Brain pericyte (primary cell): ENCODE measurements around the gene KLHDC7B.
"Not testable (repeated sequence)": the region's sequence is repeated elsewhere in the genome, so short reads cannot be mapped to it uniquely, and the experiment has no call there.

Experiments
- DNase-seq: peaks from one replicate; pipeline ENCODE4 v3.0.0-alpha.2; 2012; ENCODE audit warnings: low read depth, low spot score

Gene KLHDC7B

GRCh38 chr22:50529897-50530579 is 15.7 kb upstream of the KLHDC7B start, which contains the start of gene TYMP:
Gene TYMP, minus strand, starts transcription at chr22:50530012. Its CDS starts 303 bp downstream, at chr22:50529709.
- DNase-seq, result no peak

GRCh38 chr22:50530580-50530876 is 15.2 kb upstream of the KLHDC7B start:
- no peak for DNase-seq

GRCh38 chr22:50530877-50531545 is 14.7 kb upstream of the KLHDC7B start:
- DNase-seq, result no peak

GRCh38 chr22:50531546-50531961 is 14.1 kb upstream of the KLHDC7B start:
- no peak for DNase-seq

- DNase-seq, result no peak
These were observed 13.6 kb upstream of the KLHDC7B start for GRCh38 chr22:50531962-50532674.

- DNase-seq, result no peak
These were observed 12.6 kb upstream of the KLHDC7B start for GRCh38 chr22:50532824-50533796.

GRCh38 chr22:50533856-50534711 is 11.6 kb upstream of the KLHDC7B start:
- DNase-seq, result not testable (repeated sequence)

- no peak for DNase-seq
These were observed 10.6 kb upstream of the KLHDC7B start for GRCh38 chr22:50535113-50535512.

GRCh38 chr22:50536226-50536625 is 9.5 kb upstream of the KLHDC7B start:
- no peak for DNase-seq

- no peak for DNase-seq
These were observed 7.9 kb upstream of the KLHDC7B start for GRCh38 chr22:50537765-50538164.

GRCh38 chr22:50540381-50540780 is 5.3 kb upstream of the KLHDC7B start:
- no peak for DNase-seq

- DNase-seq, result not testable (repeated sequence)
These were observed 4.1 kb upstream of the KLHDC7B start for GRCh38 chr22:50541667-50542026.

GRCh38 chr22:50542416-50542927 is 3.2 kb upstream of the KLHDC7B start:
- no peak for DNase-seq

- DNase-seq, result no peak
These were observed 1.5 kb upstream of the KLHDC7B start for GRCh38 chr22:50544078-50544745.

- DNase-seq, result no peak
These were observed 899 bp upstream of the KLHDC7B start for GRCh38 chr22:50544746-50545253.

- no peak for DNase-seq
These were observed 895 bp downstream of the KLHDC7B start for GRCh38 chr22:50546326-50547262.

- no peak for DNase-seq
These were observed 1.7 kb downstream of the KLHDC7B start for GRCh38 chr22:50547263-50547985.
